HepG2 (cell line): ENCODE results near the gene DCAKD. TPM values are rescaled to one million over a fixed set of nuclear protein-coding genes. Genes with fewer than 3 reads are reported as not detected.
A peak's percentile ranks its signal among the peaks of the same experiment; 100 is the strongest.

Experiments used
- E2F2 ChIP-seq: sonication (generic); formaldehyde crosslinking; IDR thresholded peaks from 2 replicates; pipeline ENCODE4 v1.4.0; 2020; ENCODE audit warnings: missing genetic modification reagents, borderline replicate concordance
- FOXO4 ChIP-seq: sonication (generic); formaldehyde crosslinking; conservative IDR thresholded peaks from 2 replicates; pipeline ENCODE4 v1.8.1; 2023; ENCODE audit warnings: missing genetic modification reagents
- KAT7 ChIP-seq: IDR thresholded peaks from 2 replicates; pipeline ENCODE4 v1.6.1; 2018; ENCODE audit warnings: borderline replicate concordance, missing compliant biosample characterization
- MAF1 ChIP-seq: sonication (generic); formaldehyde crosslinking; IDR thresholded peaks from 2 replicates; pipeline ENCODE4 v1.5.0; 2020; ENCODE audit warnings: missing genetic modification reagents, borderline replicate concordance
- MEF2D ChIP-seq: sonication (generic); formaldehyde crosslinking; IDR thresholded peaks from 2 replicates; pipeline ENCODE4 v1.5.1; 2020; ENCODE audit warnings: mild to moderate bottlenecking, missing genetic modification reagents
- NFKB2 ChIP-seq: sonication (generic); formaldehyde crosslinking; IDR thresholded peaks from 2 replicates; pipeline ENCODE4 v1.4.0; 2020; ENCODE audit warnings: missing genetic modification reagents, borderline replicate concordance
- PRPF4 ChIP-seq: fragments of 200-400 bp; formaldehyde crosslinking; IDR thresholded peaks from 2 replicates; pipeline ENCODE4 v1.6.1; 2016; ENCODE audit warnings: low read length, low read depth; ENCODE audit not compliant: poor library complexity, severe bottlenecking
- SRSF4 ChIP-seq: fragments of 200-400 bp; formaldehyde crosslinking; IDR thresholded peaks from one replicate; pipeline ENCODE4 v1.6.1; 2018; ENCODE audit warnings: mild to moderate bottlenecking, low read depth, low read length, moderate library complexity; ENCODE audit not compliant: poor library complexity, severe bottlenecking
- STAT5B ChIP-seq: sonication (generic); formaldehyde crosslinking; IDR thresholded peaks from 2 replicates; pipeline ENCODE4 v1.4.0; 2020; ENCODE audit warnings: missing genetic modification reagents
- TBX2 ChIP-seq: sonication (generic); formaldehyde crosslinking; IDR thresholded peaks from 2 replicates; pipeline ENCODE4 v1.5.0; 2020; ENCODE audit warnings: missing genetic modification reagents, mild to moderate bottlenecking, borderline replicate concordance
- TBX3 ChIP-seq: fragments of 450-650 bp; IDR thresholded peaks from 2 replicates; pipeline ENCODE4 v1.6.1; 2017; ENCODE audit warnings: antibody characterized with exemption, mild to moderate bottlenecking, inconsistent platforms, borderline replicate concordance
- TIGD3 ChIP-seq: sonication (generic); formaldehyde crosslinking; IDR thresholded peaks from 2 replicates; pipeline ENCODE4 v1.5.1; 2020; ENCODE audit warnings: mild to moderate bottlenecking, missing genetic modification reagents, borderline replicate concordance
- TMF1 ChIP-seq: sonication (generic); formaldehyde crosslinking; IDR thresholded peaks from 2 replicates; pipeline ENCODE4 v1.8.1; 2022; ENCODE audit warnings: low read depth, missing genetic modification reagents
- ZNF12 ChIP-seq: sonication (generic); formaldehyde crosslinking; IDR thresholded peaks from 2 replicates; pipeline ENCODE4 v1.5.0; 2020; ENCODE audit warnings: missing genetic modification reagents
- ZNF333 ChIP-seq: sonication (generic); formaldehyde crosslinking; IDR thresholded peaks from 2 replicates; pipeline ENCODE4 v1.4.0; 2020; ENCODE audit warnings: mild to moderate bottlenecking, missing genetic modification reagents, borderline replicate concordance
- ZNF570 ChIP-seq: sonication (generic); formaldehyde crosslinking; IDR thresholded peaks from 2 replicates; pipeline ENCODE4 v1.4.0; 2020; ENCODE audit warnings: mild to moderate bottlenecking, missing genetic modification reagents, borderline replicate concordance
- ZNF589 ChIP-seq: sonication (generic); formaldehyde crosslinking; conservative IDR thresholded peaks from 2 replicates; pipeline ENCODE4 v1.8.0; 2022; ENCODE audit warnings: mild to moderate bottlenecking, moderate library complexity, missing genetic modification reagents
- ZNF761 ChIP-seq: sonication (generic); formaldehyde crosslinking; conservative IDR thresholded peaks from 2 replicates; pipeline ENCODE4 v1.4.0; 2020; ENCODE audit warnings: mild to moderate bottlenecking, missing genetic modification reagents
- ZSCAN9 ChIP-seq: IDR thresholded peaks from 2 replicates; pipeline ENCODE4 v1.6.1; 2016; ENCODE audit warnings: borderline replicate concordance
- polyA plus RNA-seq, 8 experiments: library from polyadenylated mRNA; depleted of rRNA in 3 of 8; stranded (reverse) in 7 of 8; unstranded in 1 of 8; fragments of >200 nt; fragmentation: Illumina TruSeq in 4 of 8; extraction: Trizol in 4 of 8; gene quantifications; 2 replicates each; pipeline versions ENCODE4 v1.2.1 to v1.2.3, GENCODE V29; 2011 to 2016; ENCODE audit warnings: low read depth in 4 of 8, missing spikeins in 1 of 8, mixed read lengths in 1 of 8; ENCODE audit not compliant: insufficient read depth in 1 of 8
- total RNA-seq, 5 experiments: library from RNA; depleted of rRNA; stranded (reverse); fragments of >200 nt; fragmentation: Illumina TruSeq; extraction: Trizol; gene quantifications; 2 replicates each; pipeline ENCODE4 v1.2.3, GENCODE V29; 2016; ENCODE audit warnings: low read depth in 1 of 5
- TF ChIP-seq, protein P1 (sequence below): sonication (generic); formaldehyde crosslinking; IDR thresholded peaks from 2 replicates; pipeline ENCODE4 v1.5.1; 2020; ENCODE audit warnings: missing genetic modification reagents, mild to moderate bottlenecking, borderline replicate concordance
- TF ChIP-seq, protein P2 (sequence below): sonication (generic); formaldehyde crosslinking; IDR thresholded peaks from 2 replicates; pipeline ENCODE4 v1.8.0; 2022; ENCODE audit warnings: missing genetic modification reagents, mild to moderate bottlenecking, borderline replicate concordance

The DCAKD gene
- total and polyA plus RNA-seq, 2 of the 13 experiments (the other 11 are each of a cell fraction or from before 2014, with no cell fraction given) = 25.9 to 29.2 TPM

GRCh38 chr17:44981221-44981968 is 70.0 kb downstream of the DCAKD start (continued):
- TF ChIP-seq TIGD3 (CRISPR knock-in tag) = no peak
- TF ChIP-seq ZNF761 (CRISPR knock-in tag) = no peak
- no peak for TF ChIP-seq ZNF12
- TF ChIP-seq ZNF589 (CRISPR knock-in tag) = no peak
- no peak for TF ChIP-seq ZNF570 (CRISPR knock-in tag)
- TF ChIP-seq PRPF4 = no peak
- TF ChIP-seq STAT5B = no peak
- 0 out of 2 replicates have a peak, but pooled peaks have one; percentile 22 for TF ChIP-seq TBX2 (CRISPR knock-in tag)
- TF ChIP-seq KAT7 (CRISPR knock-in tag) = no peak
- no peak for TF ChIP-seq NFKB2
- TF ChIP-seq, protein P1, sequence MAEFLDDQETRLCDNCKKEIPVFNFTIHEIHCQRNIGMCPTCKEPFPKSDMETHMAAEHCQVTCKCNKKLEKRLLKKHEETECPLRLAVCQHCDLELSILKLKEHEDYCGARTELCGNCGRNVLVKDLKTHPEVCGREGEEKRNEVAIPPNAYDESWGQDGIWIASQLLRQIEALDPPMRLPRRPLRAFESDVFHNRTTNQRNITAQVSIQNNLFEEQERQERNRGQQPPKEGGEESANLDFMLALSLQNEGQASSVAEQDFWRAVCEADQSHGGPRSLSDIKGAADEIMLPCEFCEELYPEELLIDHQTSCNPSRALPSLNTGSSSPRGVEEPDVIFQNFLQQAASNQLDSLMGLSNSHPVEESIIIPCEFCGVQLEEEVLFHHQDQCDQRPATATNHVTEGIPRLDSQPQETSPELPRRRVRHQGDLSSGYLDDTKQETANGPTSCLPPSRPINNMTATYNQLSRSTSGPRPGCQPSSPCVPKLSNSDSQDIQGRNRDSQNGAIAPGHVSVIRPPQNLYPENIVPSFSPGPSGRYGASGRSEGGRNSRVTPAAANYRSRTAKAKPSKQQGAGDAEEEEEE (CRISPR knock-in tag) = no peak
- no peak for TF ChIP-seq FOXO4 (CRISPR knock-in tag)
- TF ChIP-seq SRSF4 = no peak
- TF ChIP-seq MEF2D (CRISPR knock-in tag) = no peak
- TF ChIP-seq ZSCAN9 (CRISPR knock-in tag) = no peak
- no peak for TF ChIP-seq ZNF333 (CRISPR knock-in tag)
- no peak for TF ChIP-seq TBX3
- TF ChIP-seq TMF1 (CRISPR knock-in tag) = no peak
- TF ChIP-seq, protein P2, sequence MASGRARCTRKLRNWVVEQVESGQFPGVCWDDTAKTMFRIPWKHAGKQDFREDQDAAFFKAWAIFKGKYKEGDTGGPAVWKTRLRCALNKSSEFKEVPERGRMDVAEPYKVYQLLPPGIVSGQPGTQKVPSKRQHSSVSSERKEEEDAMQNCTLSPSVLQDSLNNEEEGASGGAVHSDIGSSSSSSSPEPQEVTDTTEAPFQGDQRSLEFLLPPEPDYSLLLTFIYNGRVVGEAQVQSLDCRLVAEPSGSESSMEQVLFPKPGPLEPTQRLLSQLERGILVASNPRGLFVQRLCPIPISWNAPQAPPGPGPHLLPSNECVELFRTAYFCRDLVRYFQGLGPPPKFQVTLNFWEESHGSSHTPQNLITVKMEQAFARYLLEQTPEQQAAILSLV (CRISPR knock-in tag) = no peak
- TF ChIP-seq MAF1 (CRISPR knock-in tag) = no peak
- no peak for TF ChIP-seq E2F2 (CRISPR knock-in tag)
